Nephron (organoid): ENCODE measurements around the gene SOAT2.

Source experiments
- H3K27ac Mint-ChIP-seq, 3 experiments: 2 replicates each; pipeline ENCODE4 v1.8.0; 2020; ENCODE audit warnings: mixed read lengths in 3 of 3, mild to moderate bottlenecking in 2 of 3, moderate library complexity in 1 of 3
- H3K27me3 Mint-ChIP-seq: 2 replicates; pipeline ENCODE4 v1.8.0; 2021; ENCODE audit warnings: low read depth, mild to moderate bottlenecking, moderate library complexity, mixed read lengths
- H3K36me3 Mint-ChIP-seq: 2 replicates; pipeline ENCODE4 v1.8.0; 2020; ENCODE audit warnings: low read depth, mixed read lengths
- H3K4me1 Mint-ChIP-seq: 2 replicates; pipeline ENCODE4 v1.8.0; 2020; ENCODE audit warnings: mixed read lengths
- H3K4me3 Mint-ChIP-seq, 3 experiments: 2 replicates each; pipeline ENCODE4 v1.8.0; 2020; ENCODE audit warnings: mild to moderate bottlenecking in 3 of 3, mixed read lengths in 3 of 3, moderate library complexity in 2 of 3
- H3K9me3 Mint-ChIP-seq: 2 replicates; pipeline ENCODE4 v1.8.0; 2020; ENCODE audit warnings: mixed read lengths
- TF ChIP-seq, protein P1 (sequence below), 3 experiments: fragments of 200-600 bp; sonication (generic); IDR thresholded peaks; one replicate each; pipeline ENCODE4 v1.5.0; 2021; ENCODE audit warnings: antibody characterized with exemption in 3 of 3; ENCODE audit not compliant: unreplicated experiment in 3 of 3

Gene SOAT2

DNA sequence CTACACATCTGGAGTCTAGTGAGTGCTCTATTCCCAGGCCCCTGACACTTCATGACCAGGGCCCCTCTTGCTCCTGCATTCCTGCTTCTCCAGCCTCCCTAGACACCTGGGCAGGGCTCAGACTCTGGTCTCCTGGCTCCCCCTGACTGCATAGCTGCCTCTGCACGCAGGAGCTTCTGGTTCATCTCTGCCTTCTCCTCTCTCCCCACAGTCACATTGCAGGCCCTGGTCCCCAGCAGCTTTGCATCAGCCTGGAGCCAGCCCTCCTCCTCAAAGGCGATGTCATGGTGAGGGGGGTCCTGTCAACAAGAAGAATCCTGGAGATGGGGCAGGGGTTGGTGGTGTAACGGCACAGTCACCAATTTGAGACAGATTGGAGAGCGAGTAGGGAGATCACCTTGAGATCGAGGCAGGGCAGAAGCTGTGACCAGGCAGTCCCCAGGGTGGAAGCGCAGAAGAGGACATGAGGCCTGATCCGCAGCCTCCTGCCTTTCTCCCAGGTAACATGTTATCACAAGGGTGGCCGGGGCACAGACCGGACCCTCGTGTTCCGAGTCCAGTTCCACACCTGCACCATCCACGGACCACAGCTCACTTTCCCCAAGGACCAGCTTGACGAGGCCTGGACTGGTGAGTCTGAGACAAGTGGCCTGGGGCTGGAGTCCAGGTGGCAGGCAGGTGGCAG, 45.3 kb upstream of the SOAT2 start:
- peak overlapping the region in 2 of 3 experiments; percentile 18 to 39 for H3K27ac Mint-ChIP-seq
- peaks cover 20% of the 10 kb centered on the region for H3K36me3 Mint-ChIP-seq
- peaks cover 42% of the 10 kb centered on the region for H3K4me1 Mint-ChIP-seq
- TF ChIP-seq, protein P1, sequence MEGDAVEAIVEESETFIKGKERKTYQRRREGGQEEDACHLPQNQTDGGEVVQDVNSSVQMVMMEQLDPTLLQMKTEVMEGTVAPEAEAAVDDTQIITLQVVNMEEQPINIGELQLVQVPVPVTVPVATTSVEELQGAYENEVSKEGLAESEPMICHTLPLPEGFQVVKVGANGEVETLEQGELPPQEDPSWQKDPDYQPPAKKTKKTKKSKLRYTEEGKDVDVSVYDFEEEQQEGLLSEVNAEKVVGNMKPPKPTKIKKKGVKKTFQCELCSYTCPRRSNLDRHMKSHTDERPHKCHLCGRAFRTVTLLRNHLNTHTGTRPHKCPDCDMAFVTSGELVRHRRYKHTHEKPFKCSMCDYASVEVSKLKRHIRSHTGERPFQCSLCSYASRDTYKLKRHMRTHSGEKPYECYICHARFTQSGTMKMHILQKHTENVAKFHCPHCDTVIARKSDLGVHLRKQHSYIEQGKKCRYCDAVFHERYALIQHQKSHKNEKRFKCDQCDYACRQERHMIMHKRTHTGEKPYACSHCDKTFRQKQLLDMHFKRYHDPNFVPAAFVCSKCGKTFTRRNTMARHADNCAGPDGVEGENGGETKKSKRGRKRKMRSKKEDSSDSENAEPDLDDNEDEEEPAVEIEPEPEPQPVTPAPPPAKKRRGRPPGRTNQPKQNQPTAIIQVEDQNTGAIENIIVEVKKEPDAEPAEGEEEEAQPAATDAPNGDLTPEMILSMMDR (IDR thresholded peaks at IDR 0.05; ENCODE audit: unreplicated experiment in 3 of 3): no peak
- no peaks in the 10 kb centered on the region for H3K9me3 Mint-ChIP-seq
- no peaks in the 10 kb centered on the region for H3K27me3 Mint-ChIP-seq
- H3K4me3 Mint-ChIP-seq: peak overlapping the region in 2 of 3 experiments; percentile 21 to 22

DNA sequence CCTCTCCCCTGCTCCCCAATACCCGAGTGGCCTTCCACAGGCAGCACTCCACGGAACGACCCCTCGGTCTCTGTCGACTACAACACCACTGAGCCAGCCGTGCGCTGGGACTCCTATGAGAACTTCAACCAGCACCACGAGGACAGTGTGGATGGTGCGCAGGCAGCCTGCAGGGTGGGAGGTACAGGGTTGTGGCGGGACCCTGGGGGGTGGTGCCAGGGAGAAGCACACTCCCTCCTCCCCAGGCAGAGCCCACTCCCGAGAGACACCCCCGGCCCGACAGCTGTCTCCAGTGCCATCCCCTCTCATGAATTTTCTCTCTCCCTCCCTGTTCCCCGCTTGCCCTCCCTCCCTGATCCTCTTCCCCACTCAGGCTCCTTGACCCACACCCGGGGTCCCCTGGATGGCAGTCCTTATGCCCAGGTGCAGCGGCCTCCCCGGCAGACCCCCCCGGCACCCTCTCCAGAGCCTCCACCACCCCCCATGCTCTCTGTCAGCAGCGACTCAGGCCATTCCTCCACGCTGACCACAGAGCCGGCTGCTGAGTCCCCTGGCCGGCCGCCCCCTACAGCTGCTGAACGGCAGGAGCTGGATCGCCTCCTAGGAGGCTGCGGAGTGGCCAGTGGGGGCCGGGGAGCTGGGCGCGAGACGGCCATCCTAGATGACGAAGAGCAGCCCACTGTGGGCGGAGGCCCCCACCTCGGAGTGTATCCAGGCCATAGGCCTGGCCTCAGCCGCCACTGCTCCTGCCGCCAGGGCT, 44.4 kb upstream of the SOAT2 start:
- H3K4me1 Mint-ChIP-seq: peaks cover 43% of the 10 kb centered on the region
- H3K27ac Mint-ChIP-seq: no peak overlapping the region
- TF ChIP-seq, protein P1 (IDR thresholded peaks at IDR 0.05; ENCODE audit: unreplicated experiment in 3 of 3): no peak
- peaks cover 23% of the 10 kb centered on the region for H3K36me3 Mint-ChIP-seq
- no peaks in the 10 kb centered on the region for H3K27me3 Mint-ChIP-seq
- no peak overlapping the region for H3K4me3 Mint-ChIP-seq
- no peaks in the 10 kb centered on the region for H3K9me3 Mint-ChIP-seq

GRCh38 chr12:53059434-53060063, 43.7 kb upstream of the SOAT2 start:
- Mint-ChIP-seq H3K27ac (no peak overlapping the region), H3K9me3 (no peaks in the 10 kb centered on the region), H3K27me3 (no peaks in the 10 kb centered on the region), H3K4me1 (peaks cover 44% of the 10 kb centered on the region), H3K4me3 (no peak overlapping the region), H3K36me3 (peaks cover 30% of the 10 kb centered on the region)
- TF ChIP-seq, protein P1 (IDR thresholded peaks at IDR 0.05; ENCODE audit: unreplicated experiment in 3 of 3): no peak

GRCh38 chr12:53060064-53060720, 43.1 kb upstream of the SOAT2 start:
- peaks cover 37% of the 10 kb centered on the region for H3K36me3 Mint-ChIP-seq
- H3K27ac Mint-ChIP-seq: no peak overlapping the region
- H3K27me3 Mint-ChIP-seq: no peaks in the 10 kb centered on the region
- peaks cover 46% of the 10 kb centered on the region for H3K4me1 Mint-ChIP-seq
- no peaks in the 10 kb centered on the region for H3K9me3 Mint-ChIP-seq
- TF ChIP-seq, protein P1 (IDR thresholded peaks at IDR 0.05; ENCODE audit: unreplicated experiment in 3 of 3): no peak
- no peak overlapping the region for H3K4me3 Mint-ChIP-seq

DNA sequence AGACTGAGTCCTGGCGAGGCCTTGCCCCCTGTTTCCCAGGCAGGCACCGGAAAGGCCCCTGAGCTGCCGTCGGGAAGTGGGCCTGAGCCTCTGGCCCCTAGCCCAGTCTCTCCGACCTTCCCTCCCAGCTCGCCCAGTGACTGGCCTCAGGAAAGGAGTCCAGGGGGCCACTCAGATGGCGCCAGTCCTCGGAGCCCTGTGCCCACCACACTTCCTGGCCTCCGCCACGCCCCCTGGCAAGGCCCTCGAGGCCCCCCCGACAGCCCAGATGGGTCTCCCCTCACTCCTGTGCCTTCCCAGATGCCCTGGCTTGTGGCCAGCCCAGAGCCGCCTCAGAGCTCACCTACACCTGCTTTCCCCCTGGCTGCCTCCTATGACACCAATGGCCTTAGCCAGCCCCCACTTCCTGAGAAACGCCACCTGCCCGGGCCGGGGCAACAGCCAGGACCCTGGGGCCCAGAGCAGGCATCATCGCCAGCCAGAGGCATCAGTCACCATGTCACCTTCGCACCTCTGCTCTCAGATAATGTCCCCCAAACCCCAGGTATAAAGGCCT, 42.5 kb upstream of the SOAT2 start:
- peaks cover 44% of the 10 kb centered on the region for H3K4me1 Mint-ChIP-seq
- H3K27me3 Mint-ChIP-seq: no peaks in the 10 kb centered on the region
- peak overlapping the region in 1 of 3 experiments; percentile 80 for H3K27ac Mint-ChIP-seq
- peaks cover 37% of the 10 kb centered on the region for H3K36me3 Mint-ChIP-seq
- no peak overlapping the region for H3K4me3 Mint-ChIP-seq
- TF ChIP-seq, protein P1 (IDR thresholded peaks at IDR 0.05; ENCODE audit: unreplicated experiment in 3 of 3): no peak
- H3K9me3 Mint-ChIP-seq: no peaks in the 10 kb centered on the region
